ENCODE data around the gene CDCA8. TPM values are rescaled to one million over a fixed set of nuclear protein-coding genes. Genes with fewer than 3 reads are reported as not detected.
"Not testable (repeated sequence)": the region's sequence is repeated elsewhere in the genome, so short reads cannot be mapped to it uniquely, and the experiment has no call there.

Gene CDCA8
- total RNA-seq, 1 donor from 2014 or later: 0.52 TPM

GRCh38 chr1:37728416-37728815, 36.1 kb downstream of the CDCA8 start:
- Histone ChIP-seq H3K4me1 (ENCODE audit: control insufficient read depth in 3 of 3, insufficient read depth in 3 of 3, low read length in 3 of 3) (no peaks in the 10 kb centered on the region), H3K27me3 (ENCODE audit: control insufficient read depth in 3 of 3, insufficient read depth in 3 of 3, low read length in 3 of 3) (peaks cover 22 to 52% (median 41%) of the 10 kb centered on the region in 3 donors), H3K36me3 (ENCODE audit: control insufficient read depth in 3 of 3, insufficient read depth in 3 of 3, low read length in 3 of 3) (no peaks in the 10 kb centered on the region)

GRCh38 chr1:37730376-37730775, 38.1 kb downstream of the CDCA8 start:
- Histone ChIP-seq H3K27ac (ENCODE audit: low read depth, low read length) (no peak overlapping the region), H3K9ac (ENCODE audit: low read depth in 1 of 3, low read length in 3 of 3) (no peak overlapping the region), H3K4me3 (ENCODE audit: low read length in 3 of 3) (no peak overlapping the region), H3K4me1 (ENCODE audit: control insufficient read depth in 3 of 3, insufficient read depth in 3 of 3, low read length in 3 of 3) (no peaks in the 10 kb centered on the region), H3K9me3 (ENCODE audit: control insufficient read depth in 3 of 3, low read length in 3 of 3) (no peaks in the 10 kb centered on the region), H3K36me3 (ENCODE audit: control insufficient read depth in 3 of 3, insufficient read depth in 3 of 3, low read length in 3 of 3) (no peaks in the 10 kb centered on the region), H3K27me3 (ENCODE audit: control insufficient read depth in 3 of 3, insufficient read depth in 3 of 3, low read length in 3 of 3) (peaks cover 32 to 57% (median 47%) of the 10 kb centered on the region in 3 donors)

More at GRCh38 chr1:37728416-37728815, 36.1 kb downstream of the CDCA8 start:
- Histone ChIP-seq H3K9me3 (ENCODE audit: control insufficient read depth in 3 of 3, low read length in 3 of 3) (no peaks in the 10 kb centered on the region), H3K9ac (ENCODE audit: low read depth in 1 of 3, low read length in 3 of 3) (no peak overlapping the region), H3K4me3 (ENCODE audit: low read length in 3 of 3) (no peak overlapping the region), H3K27ac (ENCODE audit: low read depth, low read length) (no peak overlapping the region)

GRCh38 chr1:37731312-37732019, 39.1 kb downstream of the CDCA8 start:
- Histone ChIP-seq H3K36me3 (ENCODE audit: control insufficient read depth in 3 of 3, insufficient read depth in 3 of 3, low read length in 3 of 3) (no peaks in the 10 kb centered on the region), H3K4me3 (ENCODE audit: low read length in 3 of 3) (no peak overlapping the region), H3K27me3 (ENCODE audit: control insufficient read depth in 3 of 3, insufficient read depth in 3 of 3, low read length in 3 of 3) (peaks cover 27 to 52% (median 40%) of the 10 kb centered on the region in 3 donors), H3K4me1 (ENCODE audit: control insufficient read depth in 3 of 3, insufficient read depth in 3 of 3, low read length in 3 of 3) (no peaks in the 10 kb centered on the region), H3K27ac (ENCODE audit: low read depth, low read length) (no peak overlapping the region), H3K9ac (ENCODE audit: low read depth in 1 of 3, low read length in 3 of 3) (no peak overlapping the region), H3K9me3 (ENCODE audit: control insufficient read depth in 3 of 3, low read length in 3 of 3) (no peaks in the 10 kb centered on the region)

- H3K36me3 ChIP-seq (ENCODE audit: control insufficient read depth in 3 of 3, insufficient read depth in 3 of 3, low read length in 3 of 3): no peaks in the 10 kb centered on the region
- peaks cover 27 to 44% (median 33%) of the 10 kb centered on the region in 3 donors for H3K27me3 ChIP-seq (ENCODE audit: control insufficient read depth in 3 of 3, insufficient read depth in 3 of 3, low read length in 3 of 3)
- H3K27ac ChIP-seq (ENCODE audit: low read depth, low read length): no peak overlapping the region
- no peak overlapping the region for H3K4me3 ChIP-seq (ENCODE audit: low read length in 3 of 3)
- H3K4me1 ChIP-seq (ENCODE audit: control insufficient read depth in 3 of 3, insufficient read depth in 3 of 3, low read length in 3 of 3): no peaks in the 10 kb centered on the region
- H3K9ac ChIP-seq (ENCODE audit: low read depth in 1 of 3, low read length in 3 of 3): no peak overlapping the region
- peaks cover 0 to 2% (median 2%) of the 10 kb centered on the region in 3 donors for H3K9me3 ChIP-seq (ENCODE audit: control insufficient read depth in 3 of 3, low read length in 3 of 3)
Measured at GRCh38 chr1:37732111-37732780, 39.9 kb downstream of the CDCA8 start.

GRCh38 chr1:37734629-37735591, 42.6 kb downstream of the CDCA8 start:
- peaks cover 17 to 26% (median 24%) of the 10 kb centered on the region in 3 donors for H3K27me3 ChIP-seq (ENCODE audit: control insufficient read depth in 3 of 3, insufficient read depth in 3 of 3, low read length in 3 of 3)

GRCh38 chr1:37737975-37738374, 45.7 kb downstream of the CDCA8 start:
- H3K36me3 ChIP-seq (ENCODE audit: control insufficient read depth in 3 of 3, insufficient read depth in 3 of 3, low read length in 3 of 3); H3K9ac ChIP-seq (ENCODE audit: low read depth in 1 of 3, low read length in 3 of 3); H3K4me3 ChIP-seq (ENCODE audit: low read length in 3 of 3); H3K27ac ChIP-seq (ENCODE audit: low read depth, low read length); H3K4me1 ChIP-seq (ENCODE audit: control insufficient read depth in 3 of 3, insufficient read depth in 3 of 3, low read length in 3 of 3); H3K9me3 ChIP-seq (ENCODE audit: control insufficient read depth in 3 of 3, low read length in 3 of 3): not testable (repeated sequence)
- peaks cover 16 to 21% (median 21%) of the 10 kb centered on the region in 3 donors for H3K27me3 ChIP-seq (ENCODE audit: control insufficient read depth in 3 of 3, insufficient read depth in 3 of 3, low read length in 3 of 3)

More at GRCh38 chr1:37734629-37735591, 42.6 kb downstream of the CDCA8 start:
- Histone ChIP-seq H3K4me1 (ENCODE audit: control insufficient read depth in 3 of 3, insufficient read depth in 3 of 3, low read length in 3 of 3) (no peaks in the 10 kb centered on the region), H3K9me3 (ENCODE audit: control insufficient read depth in 3 of 3, low read length in 3 of 3) (peaks cover 0 to 7% (median 3%) of the 10 kb centered on the region in 3 donors), H3K4me3 (ENCODE audit: low read length in 3 of 3) (no peak overlapping the region), H3K27ac (ENCODE audit: low read depth, low read length) (no peak overlapping the region), H3K9ac (ENCODE audit: low read depth in 1 of 3, low read length in 3 of 3) (no peak overlapping the region), H3K36me3 (ENCODE audit: control insufficient read depth in 3 of 3, insufficient read depth in 3 of 3, low read length in 3 of 3) (no peaks in the 10 kb centered on the region)

GRCh38 chr1:37738619-37739018, 46.3 kb downstream of the CDCA8 start:
- not testable (repeated sequence) for H3K4me1 ChIP-seq (ENCODE audit: control insufficient read depth in 3 of 3, insufficient read depth in 3 of 3, low read length in 3 of 3); H3K4me3 ChIP-seq (ENCODE audit: low read length in 3 of 3); H3K9ac ChIP-seq (ENCODE audit: low read depth in 1 of 3, low read length in 3 of 3); H3K36me3 ChIP-seq (ENCODE audit: control insufficient read depth in 3 of 3, insufficient read depth in 3 of 3, low read length in 3 of 3); H3K9me3 ChIP-seq (ENCODE audit: control insufficient read depth in 3 of 3, low read length in 3 of 3); H3K27ac ChIP-seq (ENCODE audit: low read depth, low read length)
- peaks cover 11 to 16% (median 16%) of the 10 kb centered on the region in 3 donors for H3K27me3 ChIP-seq (ENCODE audit: control insufficient read depth in 3 of 3, insufficient read depth in 3 of 3, low read length in 3 of 3)

GRCh38 chr1:37739222-37739621, 46.9 kb downstream of the CDCA8 start:
- Histone ChIP-seq H3K27ac (ENCODE audit: low read depth, low read length) (no peak overlapping the region), H3K27me3 (ENCODE audit: control insufficient read depth in 3 of 3, insufficient read depth in 3 of 3, low read length in 3 of 3) (peaks cover 9 to 15% (median 12%) of the 10 kb centered on the region in 3 donors), H3K4me1 (ENCODE audit: control insufficient read depth in 3 of 3, insufficient read depth in 3 of 3, low read length in 3 of 3) (no peaks in the 10 kb centered on the region), H3K9ac (ENCODE audit: low read depth in 1 of 3, low read length in 3 of 3) (no peak overlapping the region), H3K36me3 (ENCODE audit: control insufficient read depth in 3 of 3, insufficient read depth in 3 of 3, low read length in 3 of 3) (no peaks in the 10 kb centered on the region), H3K4me3 (ENCODE audit: low read length in 3 of 3) (no peak overlapping the region), H3K9me3 (ENCODE audit: control insufficient read depth in 3 of 3, low read length in 3 of 3) (peaks cover 0 to 7% (median 3%) of the 10 kb centered on the region in 3 donors)

- Histone ChIP-seq H3K9me3 (ENCODE audit: control insufficient read depth in 3 of 3, low read length in 3 of 3) (peaks cover 0 to 10% (median 3%) of the 10 kb centered on the region in 3 donors), H3K27ac (ENCODE audit: low read depth, low read length) (no peak overlapping the region), H3K4me3 (ENCODE audit: low read length in 3 of 3) (no peak overlapping the region), H3K4me1 (ENCODE audit: control insufficient read depth in 3 of 3, insufficient read depth in 3 of 3, low read length in 3 of 3) (no peaks in the 10 kb centered on the region), H3K27me3 (ENCODE audit: control insufficient read depth in 3 of 3, insufficient read depth in 3 of 3, low read length in 3 of 3) (peaks cover 0 to 6% (median 4%) of the 10 kb centered on the region in 3 donors), H3K36me3 (ENCODE audit: control insufficient read depth in 3 of 3, insufficient read depth in 3 of 3, low read length in 3 of 3) (no peaks in the 10 kb centered on the region), H3K9ac (ENCODE audit: low read depth in 1 of 3, low read length in 3 of 3) (no peak overlapping the region)
Measured at GRCh38 chr1:37741130-37741529, 48.8 kb downstream of the CDCA8 start.

Measured in skeletal muscle tissue (tissue), 4 donors.